Breast epithelium (tissue), 3 donors: ENCODE measurements around the gene TCOF1.

ENCODE experiments used
- POLR2A ChIP-seq: fragments of 450-650 bp; IDR thresholded peaks from one replicate; pipeline ENCODE4 v1.6.1; 2016; ENCODE audit warnings: antibody characterized with exemption, mild to moderate bottlenecking, moderate library complexity
- POLR2AphosphoS5 ChIP-seq, 3 donors: sonication (generic); formaldehyde crosslinking; IDR thresholded peaks; one replicate each; pipeline ENCODE4 v1.6.1; 2017; ENCODE audit warnings: antibody characterized with exemption in 3 of 3
- TF ChIP-seq, protein P1 (sequence below), 3 donors: fragments of 450-650 bp; IDR thresholded peaks; one replicate each; pipeline ENCODE4 v1.5.1; 2016 to 2017; ENCODE audit warnings: antibody characterized with exemption in 3 of 3, mild to moderate bottlenecking in 3 of 3, moderate library complexity in 3 of 3

DNA sequence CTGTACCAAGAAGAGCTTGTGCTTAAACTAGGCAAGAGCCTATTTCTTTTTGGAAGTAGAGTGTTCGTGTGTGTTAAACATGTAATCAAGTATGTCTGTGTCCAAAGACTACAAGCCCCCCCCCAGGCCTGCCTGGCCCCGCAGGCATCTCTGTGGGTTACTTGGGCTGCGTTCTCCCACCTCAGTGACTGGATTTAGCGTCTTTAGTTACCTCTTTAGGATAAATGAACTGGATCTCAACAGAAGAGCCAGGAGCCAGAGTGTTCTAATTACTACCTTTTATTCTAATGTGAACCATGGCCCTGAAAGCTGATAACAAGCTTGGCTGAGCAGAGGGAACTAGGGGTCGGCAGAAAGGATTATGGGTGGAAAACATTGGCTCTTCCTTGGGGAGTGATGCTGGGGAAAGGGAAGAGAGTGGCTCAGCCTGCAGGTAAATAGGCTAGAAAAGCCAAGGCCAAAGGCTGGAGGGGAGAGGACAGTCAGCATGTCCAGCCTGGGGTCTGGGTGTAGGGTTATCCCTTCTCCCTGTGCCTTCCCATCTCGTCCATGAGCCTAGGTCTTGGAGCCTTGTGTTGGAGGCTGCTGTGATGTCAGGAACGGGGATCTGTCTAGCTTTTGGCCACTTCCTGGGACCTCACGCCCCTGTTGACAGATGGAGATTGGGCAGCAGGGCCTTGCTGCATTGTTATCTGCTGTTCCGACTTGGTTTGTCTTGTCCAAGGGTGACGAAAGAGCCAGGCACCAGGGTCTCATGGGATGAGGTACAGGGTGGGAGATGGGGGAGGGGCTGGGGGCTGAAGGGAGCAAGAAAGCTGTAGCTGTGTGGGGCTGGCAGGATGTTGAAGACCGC, 44.1 kb downstream of the TCOF1 start:
- TF ChIP-seq, protein P1, sequence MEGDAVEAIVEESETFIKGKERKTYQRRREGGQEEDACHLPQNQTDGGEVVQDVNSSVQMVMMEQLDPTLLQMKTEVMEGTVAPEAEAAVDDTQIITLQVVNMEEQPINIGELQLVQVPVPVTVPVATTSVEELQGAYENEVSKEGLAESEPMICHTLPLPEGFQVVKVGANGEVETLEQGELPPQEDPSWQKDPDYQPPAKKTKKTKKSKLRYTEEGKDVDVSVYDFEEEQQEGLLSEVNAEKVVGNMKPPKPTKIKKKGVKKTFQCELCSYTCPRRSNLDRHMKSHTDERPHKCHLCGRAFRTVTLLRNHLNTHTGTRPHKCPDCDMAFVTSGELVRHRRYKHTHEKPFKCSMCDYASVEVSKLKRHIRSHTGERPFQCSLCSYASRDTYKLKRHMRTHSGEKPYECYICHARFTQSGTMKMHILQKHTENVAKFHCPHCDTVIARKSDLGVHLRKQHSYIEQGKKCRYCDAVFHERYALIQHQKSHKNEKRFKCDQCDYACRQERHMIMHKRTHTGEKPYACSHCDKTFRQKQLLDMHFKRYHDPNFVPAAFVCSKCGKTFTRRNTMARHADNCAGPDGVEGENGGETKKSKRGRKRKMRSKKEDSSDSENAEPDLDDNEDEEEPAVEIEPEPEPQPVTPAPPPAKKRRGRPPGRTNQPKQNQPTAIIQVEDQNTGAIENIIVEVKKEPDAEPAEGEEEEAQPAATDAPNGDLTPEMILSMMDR (IDR thresholded peaks at IDR 0.05), result no peak
- TF ChIP-seq POLR2A, result no peak
- no peak for TF ChIP-seq POLR2AphosphoS5 (IDR thresholded peaks at IDR 0.05)
